GM21423 (cell line): ENCODE data around the gene LCN10.
"Not testable (repeated sequence)": the region's sequence is repeated elsewhere in the genome, so short reads cannot be mapped to it uniquely, and the experiment has no call there.

Experiments
- ATAC-seq: cut with Tn5 transposase; IDR thresholded peaks from one replicate; pipeline ENCODE4 v1.9.1; 2021; ENCODE audit warnings: mild to moderate bottlenecking, moderate library complexity; ENCODE audit not compliant: unreplicated experiment

Gene LCN10

GRCh38 chr9:136721339-136722092 is 21.2 kb downstream of the LCN10 start:
- no peak for ATAC-seq

DNA sequence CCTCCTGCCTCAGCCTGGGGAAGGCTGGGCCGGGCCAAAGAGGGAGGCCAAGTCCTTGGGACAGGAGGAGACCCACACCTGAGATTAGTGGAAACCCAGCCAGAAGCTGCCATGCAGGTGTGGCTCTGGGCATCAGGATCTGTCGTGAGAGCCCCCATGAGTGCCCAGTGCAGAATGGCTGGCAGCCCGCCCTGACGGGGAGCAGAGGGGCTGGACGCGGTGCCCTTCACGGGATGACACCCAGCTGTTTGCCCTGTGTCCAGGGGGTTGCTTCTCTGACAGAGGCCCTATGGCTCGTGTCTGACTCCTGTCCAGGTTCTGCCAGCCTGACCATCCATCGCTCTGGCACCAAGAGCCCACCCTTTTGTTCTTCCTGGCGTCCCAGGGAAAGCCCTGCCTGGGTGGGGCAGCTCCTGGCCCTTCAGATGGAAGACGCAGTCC is 21.8 kb downstream of the LCN10 start:
- ATAC-seq, result no peak

GRCh38 chr9:136720251-136720897 is 22.4 kb downstream of the LCN10 start:
- no peak for ATAC-seq

- ATAC-seq, result no peak
Observed at GRCh38 chr9:136719195-136719880, 23.4 kb downstream of the LCN10 start.

GRCh38 chr9:136718345-136719194 is 24.2 kb downstream of the LCN10 start:
- ATAC-seq, result no peak

- no peak for ATAC-seq
Observed at GRCh38 chr9:136717399-136717798, 25.3 kb downstream of the LCN10 start.

- no peak for ATAC-seq
Observed at GRCh38 chr9:136714893-136715274, 27.9 kb downstream of the LCN10 start.

DNA sequence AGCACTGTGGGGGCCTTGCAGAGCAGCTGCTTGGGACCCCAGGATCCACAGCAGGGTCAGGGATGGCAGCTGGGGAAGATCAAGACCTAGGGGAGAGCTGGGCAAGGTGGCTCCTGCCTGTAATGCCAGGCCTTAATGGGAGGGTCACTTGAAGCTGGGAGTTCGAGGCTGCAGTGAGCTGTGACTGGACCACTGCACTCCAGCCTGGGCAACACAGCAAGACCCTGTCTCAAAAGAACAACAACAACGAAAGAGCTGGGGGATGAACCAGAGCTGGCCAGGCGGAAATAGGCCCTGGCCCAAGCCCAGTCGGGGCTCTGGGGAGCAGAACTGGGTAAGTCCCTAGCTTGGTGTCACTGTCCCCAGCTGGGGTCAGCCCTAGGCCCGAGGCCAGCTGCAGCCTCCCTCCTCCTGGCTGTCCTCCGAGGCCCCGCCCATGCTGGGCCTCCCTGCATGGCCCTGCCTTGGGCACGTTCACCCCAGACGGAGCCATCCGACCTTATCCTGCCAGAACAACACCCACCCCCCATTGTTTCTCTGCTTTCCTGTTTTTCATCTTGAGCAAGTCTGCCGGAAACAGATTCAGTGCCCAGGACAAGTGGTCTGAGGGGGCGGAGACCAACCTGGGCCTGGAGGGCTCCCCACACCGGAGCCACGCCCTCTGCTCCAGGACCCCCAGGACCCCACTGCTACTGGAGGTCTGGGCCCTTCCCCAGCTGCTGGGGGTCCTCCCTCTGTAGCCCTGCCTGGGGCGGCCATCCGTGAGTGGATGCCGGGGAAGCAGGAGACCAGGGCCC is 28.4 kb downstream of the LCN10 start:
- ATAC-seq, result no peak

DNA sequence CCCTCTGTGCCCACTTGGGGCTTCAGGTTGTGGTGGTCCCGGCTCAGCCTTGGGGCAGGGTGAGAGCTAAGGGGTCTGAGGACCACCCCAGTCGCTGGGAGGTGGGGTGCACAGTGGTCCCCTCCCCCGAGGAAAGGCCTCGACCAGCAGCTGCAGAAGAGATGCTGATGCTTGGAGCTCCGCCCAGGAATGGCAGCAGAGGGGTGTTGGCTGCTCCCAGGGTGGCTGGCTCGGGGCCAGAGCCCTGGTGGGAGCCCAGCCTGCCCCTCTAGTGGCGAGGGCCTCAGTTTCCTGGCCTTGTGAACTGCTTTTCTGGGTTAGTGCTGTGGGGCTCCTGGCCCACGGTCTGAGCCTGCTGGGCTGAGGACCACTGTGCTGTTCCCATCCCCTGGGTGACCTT is 29.2 kb downstream of the LCN10 start:
- ATAC-seq, result no peak

DNA sequence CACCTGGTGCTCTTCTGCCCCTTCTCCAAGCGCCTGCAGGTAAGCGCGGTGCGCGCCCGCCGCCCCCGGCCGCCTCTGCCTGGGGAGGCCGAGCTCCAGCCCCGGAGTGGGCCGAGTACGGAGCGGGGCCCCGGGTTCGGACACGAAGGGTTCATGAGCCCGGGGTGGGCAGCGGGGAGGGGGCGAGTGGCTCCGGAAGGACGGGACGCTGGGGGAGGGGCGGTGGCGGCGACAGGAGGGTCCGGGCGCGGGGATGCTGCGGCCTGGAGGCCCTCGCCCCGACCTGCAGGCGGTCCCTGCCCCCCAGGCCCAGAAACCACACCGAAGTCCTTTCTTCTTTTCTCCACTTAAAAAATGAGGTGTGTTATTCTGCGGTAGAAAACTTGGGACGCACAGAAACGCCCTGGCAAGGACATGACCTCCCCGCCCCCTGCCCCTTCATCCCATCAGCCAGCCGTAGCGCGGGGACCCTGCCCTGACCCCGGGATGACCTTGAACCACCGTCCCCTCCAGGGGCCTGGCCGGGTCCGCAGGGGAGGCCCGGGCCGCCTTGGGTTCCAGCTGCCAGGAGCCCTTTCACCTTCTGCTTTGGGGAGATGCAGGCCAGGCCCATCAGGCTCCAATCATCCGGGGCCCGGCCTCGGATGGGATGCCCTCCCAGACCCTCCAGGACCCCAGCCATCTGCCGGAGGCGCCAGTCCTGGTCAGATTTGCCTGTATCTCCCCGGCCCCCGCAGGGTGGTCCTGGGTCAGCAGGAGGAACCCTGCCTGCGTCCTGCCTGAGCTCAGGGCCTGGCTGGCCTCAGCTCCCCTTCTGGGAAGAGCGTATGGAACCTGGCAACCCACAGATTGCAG is 29.8 kb downstream of the LCN10 start:
- ATAC-seq, result no peak

GRCh38 chr9:136711751-136712689 is 30.7 kb downstream of the LCN10 start, which contains the start of gene DIPK1B:
Gene DIPK1B (plus strand): TSS chr9:136712572. CDS start chr9:136712666, 94 bp downstream.
- no peak for ATAC-seq

DNA sequence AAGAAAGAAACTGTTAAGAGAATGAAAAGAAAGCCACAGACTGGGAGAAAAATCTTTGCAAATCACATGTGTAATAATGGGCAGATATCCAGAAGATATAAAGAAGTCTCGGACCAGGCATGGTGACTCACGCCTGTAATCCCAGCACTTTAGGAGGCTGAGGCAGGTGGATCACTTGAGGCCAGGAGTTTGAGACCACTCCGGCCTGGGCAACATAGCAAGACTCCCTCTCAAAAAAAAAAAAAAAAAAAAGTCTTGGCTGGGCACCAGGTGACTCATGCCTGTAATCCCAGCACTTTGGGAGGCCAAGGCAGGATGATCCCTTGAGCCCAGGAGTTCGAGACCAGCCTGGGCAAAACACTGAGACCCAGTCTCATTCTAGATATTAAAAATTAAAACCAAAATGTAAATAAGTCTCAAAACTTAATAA is 31.5 kb downstream of the LCN10 start:
- not testable (repeated sequence) for ATAC-seq

DNA sequence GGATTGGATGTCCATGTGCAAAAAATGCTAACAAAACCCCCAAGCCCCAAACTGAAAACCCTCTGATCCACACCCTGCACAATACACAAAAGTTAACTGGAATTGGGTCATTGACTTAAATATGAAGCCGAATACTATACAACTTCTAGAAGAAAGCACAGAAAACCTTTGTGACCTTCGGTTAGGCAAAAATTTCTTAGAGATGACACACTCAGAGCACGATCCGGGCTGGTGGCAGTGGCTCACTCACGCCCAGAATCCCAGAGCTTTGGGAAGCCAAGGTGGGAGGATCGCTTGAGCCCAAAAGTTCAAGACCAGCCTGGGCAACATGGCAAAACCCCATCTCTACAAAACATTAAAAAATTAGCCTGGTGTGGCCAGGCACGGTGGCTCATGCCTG is 32.2 kb downstream of the LCN10 start:
- no peak for ATAC-seq

DNA sequence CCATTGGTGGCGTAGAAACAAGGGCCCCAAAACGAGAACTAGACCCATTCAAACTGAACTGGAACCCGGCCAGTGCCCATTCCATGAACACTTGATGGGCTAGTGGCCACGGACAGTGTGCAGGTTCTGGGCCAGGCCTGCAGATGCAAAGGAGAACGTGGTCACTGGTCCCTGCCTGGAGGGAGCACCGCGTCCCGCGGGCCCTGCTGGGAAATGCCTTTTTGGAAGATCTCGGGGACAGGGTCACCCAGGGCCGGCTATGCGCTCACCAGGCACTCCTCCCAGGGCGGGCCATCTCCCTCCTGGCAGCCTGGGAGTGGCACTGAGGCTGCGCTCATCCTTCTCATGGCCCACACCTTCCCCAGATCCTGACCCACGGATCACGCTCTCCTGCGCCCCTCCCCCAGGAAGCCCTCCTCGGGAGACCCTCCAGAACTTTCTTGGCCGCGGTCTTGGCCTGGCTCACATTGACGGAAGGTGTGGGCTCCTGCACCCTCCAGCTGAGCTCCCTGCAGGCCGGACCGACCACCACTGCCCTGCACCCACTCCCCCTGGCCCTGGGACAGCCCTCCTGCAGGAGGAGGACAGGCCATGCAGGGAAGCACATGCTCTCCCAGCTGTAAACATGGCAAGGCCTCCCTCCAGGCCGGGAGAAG is 33.2 kb downstream of the LCN10 start:
- no peak for ATAC-seq

DNA sequence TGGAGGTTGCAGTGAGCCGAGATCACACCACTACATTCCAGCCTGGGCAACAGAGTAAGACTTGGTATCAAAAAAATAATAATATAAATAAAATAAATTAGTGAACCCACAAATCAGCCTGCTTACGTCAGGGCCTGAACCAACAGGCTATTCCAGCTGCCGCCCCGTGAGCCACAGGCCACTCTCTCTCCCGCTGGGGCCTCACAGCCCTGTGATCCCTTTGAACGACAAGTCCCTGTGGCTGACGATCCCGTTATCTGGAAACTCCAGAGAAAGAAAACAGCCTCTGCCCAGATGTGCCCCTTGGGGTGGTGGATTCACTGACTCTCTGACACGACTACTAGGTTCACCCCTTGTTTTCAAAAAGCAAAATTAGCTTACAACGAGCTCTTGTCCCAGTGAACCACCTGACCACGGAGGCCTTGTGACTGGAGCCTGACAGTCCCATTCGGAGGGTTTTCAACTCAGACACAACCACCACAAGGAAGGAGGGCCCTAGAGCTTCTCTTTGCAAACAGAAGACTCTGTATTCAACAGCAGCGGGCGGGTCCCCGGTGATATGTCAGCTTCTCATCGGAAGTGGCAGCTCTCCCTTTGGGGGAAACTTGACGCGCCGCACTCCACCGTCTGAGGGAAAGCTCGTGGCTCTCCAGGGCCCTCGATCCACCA is 34.8 kb downstream of the LCN10 start:
- ATAC-seq, result no peak

DNA sequence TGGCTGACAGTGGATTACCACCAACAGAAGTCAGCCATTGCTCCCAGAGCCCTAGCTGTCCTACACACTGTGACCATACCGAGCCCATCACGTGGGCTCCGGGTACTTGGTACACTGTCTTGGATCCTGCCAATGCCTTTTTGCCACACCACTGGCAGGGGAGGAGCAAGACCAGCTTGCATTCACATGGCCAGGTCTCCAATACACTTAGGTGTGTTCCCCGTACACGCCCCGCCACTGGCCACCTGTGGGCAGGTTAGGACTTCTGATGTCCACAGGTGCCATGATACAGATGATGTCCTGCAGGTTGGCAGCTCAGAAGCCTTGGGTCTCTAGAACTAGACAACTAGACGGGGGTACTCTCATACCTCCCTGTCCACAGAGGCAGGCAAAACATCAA is 35.7 kb downstream of the LCN10 start:
- ATAC-seq, result no peak

DNA sequence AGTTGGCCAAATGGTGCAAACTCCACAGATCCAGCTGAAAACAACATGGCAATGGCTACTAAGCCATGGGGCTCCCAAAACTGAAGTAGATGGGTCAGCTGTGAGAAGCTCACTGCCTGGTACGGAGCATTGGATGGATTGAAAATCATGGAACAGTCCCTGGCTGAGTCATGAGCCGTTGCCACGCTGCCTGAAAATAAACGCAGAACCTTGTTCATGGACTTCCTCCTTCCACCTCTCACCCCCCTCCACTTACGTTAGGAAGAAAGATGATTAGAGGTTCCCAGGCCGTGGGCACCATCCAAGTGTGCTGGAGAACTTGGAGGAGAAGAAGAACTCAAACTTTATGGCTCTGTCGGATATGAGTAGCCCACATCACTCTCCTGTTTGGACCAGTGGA is 37.2 kb downstream of the LCN10 start:
- no peak for ATAC-seq
